ENCODE results near the gene SLC27A1. TPM values are rescaled to one million over a fixed set of nuclear protein-coding genes. Genes with fewer than 3 reads are reported as not detected.

Gene SLC27A1
- total RNA-seq, 1 experiment from 2014 or later = 8.6 TPM

DNA sequence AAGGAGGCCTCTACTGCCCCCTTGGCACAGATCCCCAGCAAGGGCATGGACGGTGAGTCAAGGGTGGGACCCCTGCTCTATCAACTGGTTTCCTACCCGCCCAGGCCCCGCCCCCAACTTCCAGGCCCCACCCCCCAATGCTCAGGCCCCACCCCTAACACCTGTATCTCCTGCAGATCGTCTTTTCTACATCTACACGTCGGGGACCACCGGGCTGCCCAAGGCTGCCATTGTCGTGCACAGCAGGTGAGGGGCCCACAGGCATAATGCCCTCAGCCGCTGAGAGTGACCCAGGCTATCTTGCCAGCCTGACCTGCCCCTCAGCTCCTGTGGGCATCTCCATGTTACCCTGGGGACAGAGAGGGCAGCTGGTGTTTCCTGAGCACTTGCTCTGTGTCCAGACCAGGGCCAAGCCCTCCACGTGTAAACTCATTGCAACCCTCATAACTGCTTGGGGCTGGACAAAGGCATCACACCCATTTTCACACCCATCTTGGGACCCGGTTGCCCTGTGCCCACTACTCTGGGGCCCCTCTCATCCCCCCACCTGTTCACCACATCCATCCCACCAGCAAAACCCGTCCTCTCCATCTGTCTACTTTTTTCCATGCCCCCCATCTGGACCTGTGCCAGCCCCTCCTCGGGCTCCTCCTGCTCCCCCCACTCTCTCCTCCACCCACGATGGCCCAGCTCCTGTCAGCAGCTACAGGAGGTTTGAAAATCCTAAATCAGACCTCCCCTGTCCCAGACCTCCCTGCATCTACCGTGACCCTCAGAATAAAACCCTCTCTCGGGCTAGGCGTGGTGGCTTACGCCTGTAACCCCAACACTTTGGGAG lies 17.2 kb downstream of the SLC27A1 start:
- no peak overlapping the region for H3K4me3 Mint-ChIP-seq
- ATAC-seq = no peak

GRCh38 chr19:17488593-17489391 lies 18.5 kb downstream of the SLC27A1 start:
- DNase-seq (ENCODE audit: low spot score) (peak; percentile 99), ATAC-seq (peak; percentile 96)
- peaks cover 9% of the 10 kb centered on the region; the same call in 1 of the 2 replicates for H3K27me3 Mint-ChIP-seq (ENCODE audit: low read depth)
- no peaks in the 10 kb centered on the region for H3K36me3 Mint-ChIP-seq
- peak overlapping the region; percentile 77 for H3K27ac Mint-ChIP-seq
- ChIA-PET CTCF (interaction anchor here (0.8 to 2.5 kb wide), 10 partner anchors 7 to 295 kb away, joined by 3 to 8 read pairs (median 4); no protein-coding TSS in a partner anchor), POLR2A (no interaction called here)
- H3K4me3 Mint-ChIP-seq = peak overlapping the region; percentile 78
- H3K4me1 Mint-ChIP-seq = peaks cover 21% of the 10 kb centered on the region
- no peaks in the 10 kb centered on the region for H3K9me3 Mint-ChIP-seq
- TF ChIP-seq ZNF121 (CRISPR knock-in tag; IDR thresholded peaks at IDR 0.05) = no peak
- no peak for TF ChIP-seq RORB (CRISPR knock-in tag; IDR thresholded peaks at IDR 0.05)
- TF ChIP-seq ZBTB21 (CRISPR knock-in tag; IDR thresholded peaks at IDR 0.05; ENCODE audit: borderline replicate concordance) = no peak
- TF ChIP-seq, protein P1, sequence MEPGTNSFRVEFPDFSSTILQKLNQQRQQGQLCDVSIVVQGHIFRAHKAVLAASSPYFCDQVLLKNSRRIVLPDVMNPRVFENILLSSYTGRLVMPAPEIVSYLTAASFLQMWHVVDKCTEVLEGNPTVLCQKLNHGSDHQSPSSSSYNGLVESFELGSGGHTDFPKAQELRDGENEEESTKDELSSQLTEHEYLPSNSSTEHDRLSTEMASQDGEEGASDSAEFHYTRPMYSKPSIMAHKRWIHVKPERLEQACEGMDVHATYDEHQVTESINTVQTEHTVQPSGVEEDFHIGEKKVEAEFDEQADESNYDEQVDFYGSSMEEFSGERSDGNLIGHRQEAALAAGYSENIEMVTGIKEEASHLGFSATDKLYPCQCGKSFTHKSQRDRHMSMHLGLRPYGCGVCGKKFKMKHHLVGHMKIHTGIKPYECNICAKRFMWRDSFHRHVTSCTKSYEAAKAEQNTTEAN (CRISPR knock-in tag; IDR thresholded peaks at IDR 0.05) = 0 out of 2 replicates have a peak, but pooled peaks have one; percentile 75
- no peak for TF ChIP-seq GTF2I (CRISPR knock-in tag; conservative IDR thresholded peaks at IDR 0.05)
- no peak for TF ChIP-seq ZNF416 (CRISPR knock-in tag; IDR thresholded peaks at IDR 0.05)
- TF ChIP-seq, protein P2, sequence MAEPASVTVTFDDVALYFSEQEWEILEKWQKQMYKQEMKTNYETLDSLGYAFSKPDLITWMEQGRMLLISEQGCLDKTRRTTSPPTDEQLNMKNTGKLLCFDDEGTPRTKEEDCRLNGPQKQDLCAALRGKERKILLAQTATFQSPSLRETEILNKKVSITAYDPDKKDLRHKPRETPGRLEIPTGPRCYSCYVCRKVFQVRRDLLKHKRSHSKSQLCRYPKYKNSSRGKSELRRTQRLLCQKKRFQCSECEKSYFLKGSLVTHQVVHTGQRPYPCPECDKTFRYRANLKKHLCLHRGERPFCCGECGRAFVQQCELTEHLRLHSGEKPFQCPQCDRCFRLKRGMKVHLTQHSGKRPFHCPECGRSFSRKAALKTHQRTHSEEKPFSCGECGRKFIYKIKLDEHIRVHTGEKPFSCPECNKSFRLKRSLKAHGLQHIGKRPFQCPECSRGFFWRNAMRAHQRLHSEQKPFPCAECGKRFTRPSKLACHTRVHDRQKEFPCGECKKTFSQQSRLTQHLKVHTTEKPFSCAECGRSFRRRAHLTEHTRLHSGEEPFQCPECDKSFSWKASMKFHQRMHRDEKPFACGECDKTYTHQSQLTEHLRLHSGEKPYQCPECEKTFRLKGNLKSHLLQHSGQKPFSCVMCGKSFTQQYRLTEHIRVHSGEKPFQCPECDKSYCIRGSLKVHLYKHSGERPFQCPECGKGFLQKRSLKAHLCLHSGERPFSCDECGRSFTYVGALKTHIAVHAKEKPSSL (CRISPR knock-in tag; conservative IDR thresholded peaks at IDR 0.05) = no peak
- TF ChIP-seq ZNF423 (CRISPR knock-in tag; IDR thresholded peaks at IDR 0.05) = no peak
- no peak for TF ChIP-seq NFYB (CRISPR knock-in tag; conservative IDR thresholded peaks at IDR 0.05; ENCODE audit: low read depth)
- TF ChIP-seq, protein P3, sequence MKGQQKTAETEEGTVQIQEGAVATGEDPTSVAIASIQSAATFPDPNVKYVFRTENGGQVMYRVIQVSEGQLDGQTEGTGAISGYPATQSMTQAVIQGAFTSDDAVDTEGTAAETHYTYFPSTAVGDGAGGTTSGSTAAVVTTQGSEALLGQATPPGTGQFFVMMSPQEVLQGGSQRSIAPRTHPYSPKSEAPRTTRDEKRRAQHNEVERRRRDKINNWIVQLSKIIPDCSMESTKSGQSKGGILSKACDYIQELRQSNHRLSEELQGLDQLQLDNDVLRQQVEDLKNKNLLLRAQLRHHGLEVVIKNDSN (CRISPR knock-in tag; IDR thresholded peaks at IDR 0.05) = no peak
- TF ChIP-seq ATF6 (CRISPR knock-in tag; IDR thresholded peaks at IDR 0.05) = no peak
- peak; percentile 70; the same call in 1 of the 2 replicates for TF ChIP-seq SP1 (CRISPR knock-in tag; conservative IDR thresholded peaks at IDR 0.05)

More for the DNA sequence above, 17.2 kb downstream of the SLC27A1 start:
- peaks cover 21% of the 10 kb centered on the region for H3K4me1 Mint-ChIP-seq
- TF ChIP-seq NFATC4 (CRISPR knock-in tag; IDR thresholded peaks at IDR 0.05) (no peak), TEAD1 (CRISPR knock-in tag; IDR thresholded peaks at IDR 0.05) (no peak), CTCF (IDR thresholded peaks at IDR 0.05) (no peak), FOXP1 (CRISPR knock-in tag; IDR thresholded peaks at IDR 0.05; ENCODE audit: borderline replicate concordance) (no peak), OVOL2 (CRISPR knock-in tag; IDR thresholded peaks at IDR 0.05; ENCODE audit: borderline replicate concordance) (no peak), TEAD4 (CRISPR knock-in tag; IDR thresholded peaks at IDR 0.05) (no peak), GTF2I (CRISPR knock-in tag; conservative IDR thresholded peaks at IDR 0.05) (no peak), TP53 (CRISPR knock-in tag; IDR thresholded peaks at IDR 0.05) (no peak), ZNF232 (CRISPR knock-in tag; IDR thresholded peaks at IDR 0.05) (no peak)
- TF ChIP-seq, protein P4, sequence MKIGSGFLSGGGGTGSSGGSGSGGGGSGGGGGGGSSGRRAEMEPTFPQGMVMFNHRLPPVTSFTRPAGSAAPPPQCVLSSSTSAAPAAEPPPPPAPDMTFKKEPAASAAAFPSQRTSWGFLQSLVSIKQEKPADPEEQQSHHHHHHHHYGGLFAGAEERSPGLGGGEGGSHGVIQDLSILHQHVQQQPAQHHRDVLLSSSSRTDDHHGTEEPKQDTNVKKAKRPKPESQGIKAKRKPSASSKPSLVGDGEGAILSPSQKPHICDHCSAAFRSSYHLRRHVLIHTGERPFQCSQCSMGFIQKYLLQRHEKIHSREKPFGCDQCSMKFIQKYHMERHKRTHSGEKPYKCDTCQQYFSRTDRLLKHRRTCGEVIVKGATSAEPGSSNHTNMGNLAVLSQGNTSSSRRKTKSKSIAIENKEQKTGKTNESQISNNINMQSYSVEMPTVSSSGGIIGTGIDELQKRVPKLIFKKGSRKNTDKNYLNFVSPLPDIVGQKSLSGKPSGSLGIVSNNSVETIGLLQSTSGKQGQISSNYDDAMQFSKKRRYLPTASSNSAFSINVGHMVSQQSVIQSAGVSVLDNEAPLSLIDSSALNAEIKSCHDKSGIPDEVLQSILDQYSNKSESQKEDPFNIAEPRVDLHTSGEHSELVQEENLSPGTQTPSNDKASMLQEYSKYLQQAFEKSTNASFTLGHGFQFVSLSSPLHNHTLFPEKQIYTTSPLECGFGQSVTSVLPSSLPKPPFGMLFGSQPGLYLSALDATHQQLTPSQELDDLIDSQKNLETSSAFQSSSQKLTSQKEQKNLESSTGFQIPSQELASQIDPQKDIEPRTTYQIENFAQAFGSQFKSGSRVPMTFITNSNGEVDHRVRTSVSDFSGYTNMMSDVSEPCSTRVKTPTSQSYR (CRISPR knock-in tag; IDR thresholded peaks at IDR 0.05) = no peak
- CTCF ChIA-PET = interaction anchor here (0.6 to 2.5 kb wide), 7 partner anchors 9 to 353 kb away, joined by 3 to 8 read pairs (median 3); no protein-coding TSS in a partner anchor
- H3K36me3 Mint-ChIP-seq = no peaks in the 10 kb centered on the region
- no peak for DNase-seq (ENCODE audit: low spot score)
- peaks cover 7% of the 10 kb centered on the region; the same call in 1 of the 2 replicates for H3K27me3 Mint-ChIP-seq (ENCODE audit: low read depth)
- no peak overlapping the region for H3K27ac Mint-ChIP-seq
- no peaks in the 10 kb centered on the region for H3K9me3 Mint-ChIP-seq
- POLR2A ChIA-PET = no interaction called here

All from WTC11 (cell line).